HepG2 (cell line): ENCODE measurements around the gene CDK8.

Experiments used
- ATF2 ChIP-seq: sonication (generic); formaldehyde crosslinking; IDR thresholded peaks from 2 replicates; pipeline ENCODE4 v1.4.0; 2020; ENCODE audit warnings: missing genetic modification reagents
- CREB1 ChIP-seq, 2 experiments: fragments of 450-650 bp in 1 of 2; IDR thresholded peaks; 2 replicates each; pipeline ENCODE4 v1.6.1; 2016 to 2017; ENCODE audit warnings: control low read depth in 1 of 2, mild to moderate bottlenecking in 1 of 2, missing compliant biosample characterization in 1 of 2, missing genetic modification characterization in 1 of 2
- FOXA1 ChIP-seq, 2 experiments: fragments of 450-650 bp in 1 of 2; sonication (generic) in 1 of 2; formaldehyde crosslinking in 1 of 2; IDR thresholded peaks; 2 replicates each; pipeline versions ENCODE4 v1.4.0 to v1.6.1; 2016 to 2020; ENCODE audit warnings: missing genetic modification reagents in 1 of 2
- RAD21 ChIP-seq: fragments of 450-650 bp; formaldehyde crosslinking; IDR thresholded peaks from 2 replicates; pipeline ENCODE4 v1.5.0; 2020; ENCODE audit warnings: mild to moderate bottlenecking
- RBM22 ChIP-seq: fragments of 200-400 bp; formaldehyde crosslinking; optimal IDR thresholded peaks from 2 replicates; pipeline ENCODE3; 2017; ENCODE audit warnings: mild to moderate bottlenecking, low read length, moderate library complexity
- TCF7L2 ChIP-seq: IDR thresholded peaks from 2 replicates; pipeline ENCODE4 v1.6.1; 2011; ENCODE audit warnings: mild to moderate bottlenecking, low read depth, low read length, moderate library complexity
- ZBTB46 ChIP-seq: sonication (generic); formaldehyde crosslinking; IDR thresholded peaks from 2 replicates; pipeline ENCODE4 v1.4.0; 2020; ENCODE audit warnings: mild to moderate bottlenecking, missing genetic modification reagents, borderline replicate concordance
- ZNF580 ChIP-seq: IDR thresholded peaks from 2 replicates; pipeline ENCODE4 v1.6.1; 2016; ENCODE audit warnings: low read depth, borderline replicate concordance

- TF ChIP-seq RBM22 = no peak
- TF ChIP-seq ZNF580 (CRISPR knock-in tag) = no peak
- TF ChIP-seq CREB1 (IDR thresholded peaks at IDR 0.05) = no peak
- no peak for TF ChIP-seq CREB1 (CRISPR knock-in tag; IDR thresholded peaks at IDR 0.05)
- no peak for TF ChIP-seq RAD21
- TF ChIP-seq ATF2 (CRISPR knock-in tag) = no peak
- no peak for TF ChIP-seq FOXA1 (IDR thresholded peaks at IDR 0.05)
- TF ChIP-seq FOXA1 (CRISPR knock-in tag; IDR thresholded peaks at IDR 0.05) = no peak
- no peak for TF ChIP-seq ZBTB46 (CRISPR knock-in tag)
- no peak for TF ChIP-seq TCF7L2
Measured at GRCh38 chr13:26362261-26362660, 108.3 kb downstream of the CDK8 start.
